HEK293 (cell line): ENCODE measurements around the gene TTLL10.

Experiments
- YY1 ChIP-seq: fragments of 450-650 bp; formaldehyde crosslinking; IDR thresholded peaks from 2 replicates; pipeline ENCODE4 v1.5.1; 2018; ENCODE audit warnings: missing biosample characterization, missing genetic modification characterization
- TF ChIP-seq, protein P1 (sequence below): fragments of 450-650 bp; formaldehyde crosslinking; IDR thresholded peaks from 2 replicates; pipeline ENCODE4 v1.5.1; 2016; ENCODE audit warnings: missing biosample characterization, missing genetic modification characterization
- TF ChIP-seq, protein P2 (sequence below): fragments of 450-650 bp; formaldehyde crosslinking; IDR thresholded peaks from 2 replicates; pipeline ENCODE4 v1.5.1; 2016; ENCODE audit warnings: missing biosample characterization, missing genetic modification characterization

DNA sequence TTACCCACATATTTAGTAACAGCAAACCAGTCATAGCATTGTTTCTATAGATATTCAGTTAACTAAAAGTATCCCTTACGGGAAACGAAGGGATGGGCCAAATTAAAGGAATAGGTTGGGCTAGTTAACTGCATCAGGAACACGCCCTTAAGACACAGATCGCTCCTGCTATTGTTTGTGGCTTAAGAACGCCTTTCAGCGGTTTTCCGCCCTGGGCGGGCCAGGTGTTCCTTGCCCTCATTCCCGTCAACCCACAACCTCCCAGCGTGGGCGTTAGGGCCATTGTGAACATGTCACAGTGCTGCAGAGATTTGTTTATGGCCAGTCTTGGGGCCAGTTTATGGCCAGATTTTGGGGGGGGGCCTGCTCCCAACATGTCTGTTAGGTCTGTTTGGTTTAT, 18.1 kb downstream of the TTLL10 start:
- TF ChIP-seq YY1 (tag by site-specific recombination), result no peak
- TF ChIP-seq, protein P1, sequence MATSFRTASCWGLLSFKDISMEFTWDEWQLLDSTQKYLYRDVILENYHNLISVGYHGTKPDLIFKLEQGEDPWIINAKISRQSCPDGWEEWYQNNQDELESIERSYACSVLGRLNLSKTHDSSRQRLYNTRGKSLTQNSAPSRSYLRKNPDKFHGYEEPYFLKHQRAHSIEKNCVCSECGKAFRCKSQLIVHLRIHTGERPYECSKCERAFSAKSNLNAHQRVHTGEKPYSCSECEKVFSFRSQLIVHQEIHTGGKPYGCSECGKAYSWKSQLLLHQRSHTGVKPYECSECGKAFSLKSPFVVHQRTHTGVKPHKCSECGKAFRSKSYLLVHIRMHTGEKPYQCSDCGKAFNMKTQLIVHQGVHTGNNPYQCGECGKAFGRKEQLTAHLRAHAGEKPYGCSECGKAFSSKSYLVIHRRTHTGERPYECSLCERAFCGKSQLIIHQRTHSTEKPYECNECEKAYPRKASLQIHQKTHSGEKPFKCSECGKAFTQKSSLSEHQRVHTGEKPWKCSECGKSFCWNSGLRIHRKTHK (tag by site-specific recombination), result no peak
- TF ChIP-seq, protein P2, sequence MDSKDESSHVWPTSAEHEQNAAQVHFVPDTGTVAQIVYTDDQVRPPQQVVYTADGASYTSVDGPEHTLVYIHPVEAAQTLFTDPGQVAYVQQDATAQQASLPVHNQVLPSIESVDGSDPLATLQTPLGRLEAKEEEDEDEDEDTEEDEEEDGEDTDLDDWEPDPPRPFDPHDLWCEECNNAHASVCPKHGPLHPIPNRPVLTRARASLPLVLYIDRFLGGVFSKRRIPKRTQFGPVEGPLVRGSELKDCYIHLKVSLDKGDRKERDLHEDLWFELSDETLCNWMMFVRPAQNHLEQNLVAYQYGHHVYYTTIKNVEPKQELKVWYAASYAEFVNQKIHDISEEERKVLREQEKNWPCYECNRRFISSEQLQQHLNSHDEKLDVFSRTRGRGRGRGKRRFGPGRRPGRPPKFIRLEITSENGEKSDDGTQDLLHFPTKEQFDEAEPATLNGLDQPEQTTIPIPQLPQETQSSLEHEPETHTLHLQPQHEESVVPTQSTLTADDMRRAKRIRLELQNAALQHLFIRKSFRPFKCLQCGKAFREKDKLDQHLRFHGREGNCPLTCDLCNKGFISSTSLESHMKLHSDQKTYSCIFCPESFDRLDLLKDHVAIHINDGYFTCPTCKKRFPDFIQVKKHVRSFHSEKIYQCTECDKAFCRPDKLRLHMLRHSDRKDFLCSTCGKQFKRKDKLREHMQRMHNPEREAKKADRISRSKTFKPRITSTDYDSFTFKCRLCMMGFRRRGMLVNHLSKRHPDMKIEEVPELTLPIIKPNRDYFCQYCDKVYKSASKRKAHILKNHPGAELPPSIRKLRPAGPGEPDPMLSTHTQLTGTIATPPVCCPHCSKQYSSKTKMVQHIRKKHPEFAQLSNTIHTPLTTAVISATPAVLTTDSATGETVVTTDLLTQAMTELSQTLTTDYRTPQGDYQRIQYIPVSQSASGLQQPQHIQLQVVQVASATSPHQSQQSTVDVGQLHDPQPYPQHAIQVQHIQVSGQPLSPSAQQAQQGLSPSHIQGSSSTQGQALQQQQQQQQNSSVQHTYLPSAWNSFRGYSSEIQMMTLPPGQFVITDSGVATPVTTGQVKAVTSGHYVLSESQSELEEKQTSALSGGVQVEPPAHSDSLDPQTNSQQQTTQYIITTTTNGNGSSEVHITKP (tag by site-specific recombination), result no peak
